OCI-LY3 (cell line): Measurements from ENCODE around the gene ZNF346.

Experiments
- EZH2phosphoT487 ChIP-seq: fragments of 200-600 bp; shearing (Covaris generic); IDR thresholded peaks from 2 replicates; pipeline ENCODE4 v1.6.1; 2018; ENCODE audit warnings: antibody characterized with exemption, mixed run types, low read depth
- TF ChIP-seq, protein P1 (sequence below): fragments of 200-600, 300-600 bp; sonication (generic); IDR thresholded peaks from 2 replicates; pipeline ENCODE4 v1.5.1; 2014; ENCODE audit warnings: antibody characterized with exemption, low read length, low read depth

- TF ChIP-seq EZH2phosphoT487, result no peak
- TF ChIP-seq, protein P1, sequence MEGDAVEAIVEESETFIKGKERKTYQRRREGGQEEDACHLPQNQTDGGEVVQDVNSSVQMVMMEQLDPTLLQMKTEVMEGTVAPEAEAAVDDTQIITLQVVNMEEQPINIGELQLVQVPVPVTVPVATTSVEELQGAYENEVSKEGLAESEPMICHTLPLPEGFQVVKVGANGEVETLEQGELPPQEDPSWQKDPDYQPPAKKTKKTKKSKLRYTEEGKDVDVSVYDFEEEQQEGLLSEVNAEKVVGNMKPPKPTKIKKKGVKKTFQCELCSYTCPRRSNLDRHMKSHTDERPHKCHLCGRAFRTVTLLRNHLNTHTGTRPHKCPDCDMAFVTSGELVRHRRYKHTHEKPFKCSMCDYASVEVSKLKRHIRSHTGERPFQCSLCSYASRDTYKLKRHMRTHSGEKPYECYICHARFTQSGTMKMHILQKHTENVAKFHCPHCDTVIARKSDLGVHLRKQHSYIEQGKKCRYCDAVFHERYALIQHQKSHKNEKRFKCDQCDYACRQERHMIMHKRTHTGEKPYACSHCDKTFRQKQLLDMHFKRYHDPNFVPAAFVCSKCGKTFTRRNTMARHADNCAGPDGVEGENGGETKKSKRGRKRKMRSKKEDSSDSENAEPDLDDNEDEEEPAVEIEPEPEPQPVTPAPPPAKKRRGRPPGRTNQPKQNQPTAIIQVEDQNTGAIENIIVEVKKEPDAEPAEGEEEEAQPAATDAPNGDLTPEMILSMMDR, result no peak
Measured at GRCh38 chr5:177065491-177065890, 43.0 kb downstream of the ZNF346 start.
